Measurements from ENCODE around the gene POFUT2. TPM values are rescaled to one million over a fixed set of nuclear protein-coding genes. Genes with fewer than 3 reads are reported as not detected.

Gene POFUT2
- 42.7 TPM for total RNA-seq

DNA sequence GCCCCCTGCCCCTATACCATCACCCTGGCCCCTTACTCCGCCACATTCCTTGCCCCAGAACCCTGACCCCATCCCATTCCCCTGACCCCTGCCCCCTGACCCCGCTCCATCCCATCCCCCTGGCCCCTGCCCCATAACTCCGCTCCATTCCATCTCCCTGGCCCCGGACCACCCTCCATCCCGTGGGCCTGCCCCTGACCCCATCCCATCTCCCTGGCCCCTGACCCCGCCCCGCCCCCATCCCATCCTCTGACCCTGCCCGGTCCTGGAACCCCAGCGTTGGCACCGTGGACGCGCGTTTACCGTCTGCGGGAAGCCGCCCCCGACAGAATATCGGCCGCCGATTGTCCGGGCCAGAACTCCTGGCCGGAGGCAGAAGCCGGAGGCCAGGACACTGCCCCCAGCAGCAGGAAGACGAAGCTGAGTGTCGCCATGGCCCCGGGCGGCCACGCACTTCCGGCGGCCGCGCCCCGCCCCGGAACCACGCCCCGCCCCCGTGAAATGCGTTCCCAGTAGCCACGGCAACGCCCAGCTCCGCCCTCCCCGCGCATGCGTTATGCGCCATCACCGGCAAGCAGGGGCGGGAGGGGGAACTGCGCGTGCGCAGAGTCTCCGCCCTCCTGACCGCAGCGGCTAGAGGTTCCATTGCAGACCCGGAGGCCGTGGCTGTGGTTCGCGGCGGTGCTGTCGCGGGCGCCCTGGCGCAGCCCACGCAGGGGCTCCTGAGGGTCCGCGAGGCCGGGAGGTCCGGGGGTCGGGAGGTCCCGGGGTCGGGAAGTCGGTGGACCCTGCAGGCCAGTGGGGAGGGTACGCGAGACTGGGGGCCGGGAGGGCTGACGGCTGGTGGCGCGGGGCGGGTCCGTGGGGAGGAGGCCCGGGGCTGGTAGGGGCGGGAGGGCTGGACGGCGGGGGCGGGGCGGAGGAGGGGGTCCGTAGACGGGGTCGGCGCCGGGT, at the start of gene POFUT2:
POFUT2 (minus strand) TSS at position 458 of the 954 bp plus-strand sequence; CDS start at position 434, 24 bp downstream.
- DNase-seq (ENCODE audit: low spot score), result peak; percentile 98

DNA sequence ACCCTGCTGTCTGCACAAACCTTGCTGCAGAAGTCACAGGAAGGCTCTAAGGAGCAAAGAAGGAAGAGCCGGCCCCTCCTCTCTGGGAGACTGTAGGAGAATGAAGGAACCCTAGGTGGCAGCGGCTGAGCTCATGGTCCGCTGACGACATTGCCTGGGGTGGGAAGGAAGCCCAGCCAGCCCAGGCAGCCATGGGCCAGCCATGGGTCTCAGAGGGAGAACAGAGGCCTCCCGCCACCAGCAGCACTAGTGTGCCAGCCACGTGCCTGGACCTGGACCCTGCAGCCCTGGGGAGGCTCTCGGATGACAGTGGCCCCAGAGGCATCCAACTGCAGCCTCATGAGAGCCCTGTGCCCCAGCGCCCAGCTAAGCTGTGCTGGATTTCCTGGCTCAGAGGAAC, 49.2 kb upstream of the POFUT2 start:
- peak; percentile 40 for DNase-seq (ENCODE audit: low spot score)

DNA sequence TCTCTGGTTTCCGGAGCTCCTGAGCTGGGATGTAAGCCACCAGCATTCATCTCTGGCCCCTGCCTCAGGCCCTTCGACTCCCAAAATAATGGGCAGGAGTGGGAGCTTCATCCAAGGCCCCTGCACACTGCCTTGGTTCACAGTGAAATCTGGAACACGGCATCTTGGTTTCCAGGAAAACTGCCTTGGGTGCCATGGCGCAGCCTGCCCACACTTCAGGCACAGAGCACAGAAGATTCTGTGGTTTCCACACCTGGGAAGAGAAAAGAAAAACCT, 48.8 kb upstream of the POFUT2 start:
- DNase-seq (ENCODE audit: low spot score), result no peak

- DNase-seq (ENCODE audit: low spot score), result no peak
These were observed 48.3 kb upstream of the POFUT2 start for GRCh38 chr21:45335761-45336534.

GRCh38 chr21:45335151-45335760, 47.6 kb upstream of the POFUT2 start:
- no peak for DNase-seq (ENCODE audit: low spot score)

DNA sequence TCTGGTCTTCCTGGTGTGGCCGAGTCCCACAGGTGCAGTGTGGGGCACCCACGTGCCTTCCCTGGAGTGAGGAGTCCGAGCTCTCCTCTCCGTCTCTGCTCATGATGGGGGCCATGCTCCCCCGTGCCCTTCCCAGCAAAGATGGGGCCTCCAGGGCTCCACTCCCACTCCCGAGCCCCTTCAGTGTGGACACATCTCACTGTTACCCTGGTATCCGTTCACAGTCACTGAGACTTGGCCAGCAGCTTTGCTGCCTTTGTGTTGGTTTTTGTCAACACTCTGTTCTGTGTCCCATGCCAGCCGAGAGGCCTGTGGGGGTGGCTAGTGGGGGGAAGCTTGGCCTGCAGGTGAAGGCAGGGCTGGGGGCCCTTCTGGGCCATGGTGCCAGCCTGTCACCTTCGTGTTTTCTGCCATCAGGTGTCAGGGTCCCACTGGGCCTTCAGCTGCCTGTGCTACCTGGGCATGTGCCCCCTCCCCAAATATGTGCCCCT, 46.9 kb upstream of the POFUT2 start:
- no peak for DNase-seq (ENCODE audit: low spot score)

GRCh38 chr21:45334134-45334533, 46.4 kb upstream of the POFUT2 start:
- DNase-seq (ENCODE audit: low spot score), result no peak

GRCh38 chr21:45333583-45334121, 46.0 kb upstream of the POFUT2 start:
- no peak for DNase-seq (ENCODE audit: low spot score)

DNA sequence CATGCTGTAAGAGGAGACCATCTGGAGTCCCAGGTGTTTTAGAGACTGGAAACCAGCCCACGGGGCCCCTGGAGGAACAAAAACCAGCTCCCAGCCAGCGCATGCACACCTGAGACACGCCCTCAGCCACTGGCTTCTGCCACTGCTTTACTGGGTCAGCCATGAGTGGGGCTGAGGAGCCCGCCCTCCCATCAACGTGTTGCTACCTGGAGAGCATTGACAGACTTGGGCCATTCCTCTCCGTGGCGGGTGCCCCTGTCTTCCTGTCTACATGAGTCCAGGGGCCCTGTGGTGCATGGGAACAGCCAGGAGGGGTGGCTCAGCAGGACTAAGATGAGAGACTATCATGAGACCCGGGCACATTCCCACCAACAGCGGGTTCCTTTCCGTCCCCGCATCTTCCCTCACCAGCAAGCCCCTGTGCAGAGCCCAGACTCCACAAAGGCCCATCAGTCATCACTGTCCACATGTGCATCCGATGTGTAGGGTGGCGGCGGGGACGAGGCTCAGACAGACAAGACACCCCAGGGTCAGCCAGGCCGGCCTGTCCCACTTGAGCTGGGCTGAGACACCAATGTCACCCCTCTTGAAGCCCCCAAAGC, 45.4 kb upstream of the POFUT2 start:
- DNase-seq (ENCODE audit: low spot score), result no peak

DNA sequence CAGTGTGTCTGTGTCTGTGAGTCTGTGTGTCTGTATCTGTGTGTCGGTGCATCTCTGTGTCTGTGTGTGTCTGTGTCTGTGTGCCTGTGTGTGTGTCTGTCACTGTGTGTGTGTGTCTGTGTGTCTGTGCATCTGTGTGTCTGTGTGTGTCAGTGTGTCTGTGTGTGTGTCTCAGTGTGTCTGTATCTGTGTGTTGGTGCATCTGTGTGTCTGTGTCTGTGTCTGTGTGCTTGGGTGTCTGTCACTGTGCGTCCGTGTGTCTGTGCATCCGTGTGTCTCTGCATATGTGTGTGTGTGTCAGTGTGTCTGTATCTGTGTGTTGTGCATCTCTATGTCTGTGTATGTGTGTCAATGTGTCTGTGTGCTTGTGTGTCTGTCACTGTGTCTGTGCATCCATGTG, 44.7 kb upstream of the POFUT2 start:
- no peak for DNase-seq (ENCODE audit: low spot score)

GRCh38 chr21:45331531-45332147, 43.9 kb upstream of the POFUT2 start:
- no peak for DNase-seq (ENCODE audit: low spot score)

DNA sequence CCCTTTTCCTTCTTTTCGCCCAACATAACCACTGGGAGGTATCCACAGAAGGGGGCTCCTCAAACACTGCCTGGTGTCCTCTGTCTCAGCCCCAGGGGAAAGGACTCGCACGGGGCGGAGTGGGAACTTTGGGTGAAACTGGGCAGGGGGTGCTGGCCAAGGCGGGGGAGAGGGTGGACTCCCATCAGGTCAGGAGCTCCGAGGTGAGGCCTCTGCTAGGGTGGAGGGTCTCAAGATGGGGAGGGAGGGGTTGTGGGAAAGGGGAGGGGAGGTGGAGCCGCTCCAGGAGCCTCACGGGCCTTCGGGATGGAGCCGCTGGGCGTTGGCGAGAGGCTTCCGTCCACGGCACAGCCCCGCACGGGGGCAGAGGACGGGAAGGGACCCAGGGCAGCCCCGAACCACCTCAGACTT, 43.2 kb upstream of the POFUT2 start:
- no peak for DNase-seq (ENCODE audit: low spot score)

- peak; percentile 87 for DNase-seq (ENCODE audit: low spot score)
These were observed 42.5 kb upstream of the POFUT2 start for GRCh38 chr21:45330075-45330781.

DNA sequence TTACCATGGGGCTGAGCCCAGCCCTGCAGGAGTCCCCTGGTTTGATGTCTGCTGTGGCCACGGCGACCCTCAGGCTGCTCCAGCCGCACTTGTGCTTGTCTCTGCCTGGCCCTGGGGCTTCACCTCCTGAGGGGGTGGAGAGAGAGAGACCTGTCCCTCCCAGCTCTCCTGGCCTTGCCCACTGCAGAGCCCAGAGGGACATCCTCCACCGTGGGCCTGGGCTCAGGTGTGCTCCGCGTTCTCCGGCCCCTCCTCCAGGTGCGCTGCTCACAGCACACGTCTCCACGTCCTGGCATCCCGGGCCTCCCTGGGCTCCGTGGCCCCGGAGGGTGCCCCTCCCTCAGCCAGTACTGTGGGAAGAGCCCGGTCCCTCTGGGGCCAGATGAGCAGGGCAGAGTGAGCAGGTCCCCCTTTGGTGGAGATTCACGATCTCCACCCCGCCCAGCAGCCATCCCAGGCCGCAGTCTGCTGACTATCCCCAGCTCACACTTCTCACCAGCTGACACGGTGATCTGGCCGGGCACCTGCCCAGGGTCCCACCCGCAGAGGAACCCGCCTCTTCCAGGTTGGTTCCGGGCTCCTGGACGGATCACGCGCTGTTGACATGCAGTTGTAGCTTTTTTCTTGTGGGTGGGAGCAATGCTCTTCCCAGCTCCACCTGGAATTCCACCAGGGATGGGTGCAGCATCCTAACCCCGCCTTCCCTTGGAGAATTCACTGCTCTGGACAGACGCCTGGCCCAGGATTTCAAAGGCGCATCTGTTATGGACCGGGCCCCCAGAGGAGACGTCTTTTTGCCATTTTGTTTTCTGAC, 41.8 kb upstream of the POFUT2 start:
- DNase-seq (ENCODE audit: low spot score), result peak; percentile 91

DNA sequence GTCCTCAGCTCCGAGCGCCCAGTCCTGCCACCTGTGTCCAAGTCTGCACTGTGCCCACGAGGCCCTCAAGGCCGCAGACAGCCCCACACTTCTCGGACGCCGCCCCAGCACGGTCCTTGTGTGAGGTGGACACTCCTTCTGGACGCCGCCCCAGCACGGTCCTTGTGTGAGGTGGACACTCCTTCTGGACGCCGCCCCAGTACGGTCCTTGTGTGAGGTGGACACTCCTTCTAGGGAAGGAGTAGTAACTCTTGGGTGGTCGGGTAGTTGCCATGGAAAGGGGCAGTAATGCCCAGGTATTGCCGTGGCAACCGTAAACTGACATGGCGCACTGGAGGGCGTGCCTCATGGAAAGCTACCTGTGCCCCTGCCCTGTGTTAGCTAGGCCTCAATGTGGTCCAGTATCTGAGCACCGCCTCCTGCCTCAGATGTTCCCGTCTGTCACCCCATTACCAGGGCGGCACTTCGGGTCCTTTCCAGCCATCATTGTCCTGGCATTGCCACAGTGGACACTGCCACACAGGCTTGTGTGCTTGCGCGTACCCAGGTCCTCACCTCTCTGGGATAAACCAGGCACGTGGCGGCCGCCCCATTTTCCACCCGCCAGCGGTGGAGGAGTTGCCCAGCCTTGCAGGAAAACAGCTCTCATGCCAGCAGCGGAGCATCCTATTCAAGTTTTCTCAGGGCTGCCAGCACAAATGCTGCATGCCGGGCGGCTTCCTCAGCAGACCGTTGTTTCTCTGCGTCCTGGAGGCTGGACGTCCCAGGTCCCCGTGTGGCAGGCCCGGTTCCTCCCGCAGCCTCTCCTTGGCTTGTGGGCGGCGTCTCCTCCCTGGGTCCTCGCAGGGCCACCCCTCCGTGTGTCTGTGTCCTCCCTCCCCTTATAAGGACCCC, 40.8 kb upstream of the POFUT2 start:
- peak; percentile 27 for DNase-seq (ENCODE audit: low spot score)

DNA sequence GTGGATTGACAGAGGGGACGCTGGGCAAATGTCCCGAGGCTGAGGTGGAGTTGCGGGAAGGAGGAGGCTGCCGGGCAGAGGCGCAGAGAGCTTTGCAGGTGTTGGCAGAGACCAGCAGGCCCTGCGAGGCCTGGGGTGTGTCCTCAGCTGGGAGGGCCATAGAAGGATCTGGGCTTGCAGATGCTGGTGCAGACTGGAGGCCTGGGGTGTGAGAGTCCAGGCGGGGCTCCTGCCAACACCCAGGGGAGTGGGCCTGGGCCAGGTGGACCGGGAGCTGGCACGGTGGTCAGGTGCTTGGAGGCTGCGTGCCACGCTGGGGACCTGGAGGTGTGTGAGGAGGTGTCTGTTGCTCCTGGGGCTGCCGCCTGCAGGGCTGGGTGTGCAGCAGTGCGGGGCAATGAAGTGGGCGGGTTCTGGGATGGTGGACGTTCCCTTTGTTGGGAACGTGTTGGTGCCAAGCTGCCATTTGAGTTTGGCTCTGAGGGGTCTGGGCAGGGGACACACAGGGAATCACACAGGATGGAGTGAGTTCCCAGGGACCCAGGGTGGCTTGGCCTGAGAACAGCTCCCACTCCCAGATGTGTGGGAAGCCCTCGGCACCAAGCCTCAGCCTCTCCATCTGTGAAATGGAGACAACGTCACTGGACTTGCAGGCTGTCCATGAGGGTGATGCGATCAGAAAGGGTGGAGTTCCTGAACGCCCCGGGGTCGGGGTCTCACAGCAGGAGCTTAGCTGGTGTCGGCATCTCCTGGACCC, 39.9 kb upstream of the POFUT2 start:
- DNase-seq (ENCODE audit: low spot score), result no peak

DNA sequence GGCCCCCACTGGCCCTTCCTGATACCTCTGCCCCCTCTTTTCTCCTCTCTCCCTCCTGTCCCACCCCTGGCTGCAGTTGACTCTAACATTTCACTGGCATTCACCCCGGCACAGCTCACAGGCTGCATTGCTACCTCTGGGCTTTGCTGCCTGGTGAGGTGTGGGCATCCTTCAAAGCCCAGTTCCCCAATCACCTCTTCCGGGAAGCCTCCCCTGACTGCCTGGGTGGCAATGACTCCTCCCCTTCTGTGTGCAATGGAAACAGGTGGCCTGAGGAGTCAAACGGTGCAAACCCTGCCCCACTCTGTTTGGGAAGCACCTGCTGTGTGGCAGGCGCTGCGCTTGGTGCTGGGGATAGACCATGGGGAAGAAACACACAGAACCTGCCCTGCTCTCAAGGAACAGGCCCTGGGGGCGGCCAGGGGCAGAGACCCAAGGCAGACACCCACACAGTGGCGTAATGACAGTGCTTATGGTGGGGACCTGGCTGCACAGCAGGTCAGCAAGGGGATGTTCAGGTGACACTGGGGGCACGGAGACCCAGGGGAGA, 39.3 kb upstream of the POFUT2 start:
- DNase-seq (ENCODE audit: low spot score), result no peak

All from mucosa of gallbladder (tissue), 1 donor.